Activated CD8-positive, alpha-beta memory T cell treated with anti-CD3 and anti-CD28 coated beads, Interleukin-2, amount 50 U/mL, for 24 hours (primary cell): ENCODE measurements around the gene SERINC4.
"Not testable (repeated sequence)": the region's sequence is repeated elsewhere in the genome, so short reads cannot be mapped to it uniquely, and the experiment has no call there.

Experiments
- DNase-seq: peaks from one replicate; pipeline ENCODE4 v3.0.0-alpha.2; 2020; ENCODE audit errors: extremely low read depth

Gene SERINC4

DNA sequence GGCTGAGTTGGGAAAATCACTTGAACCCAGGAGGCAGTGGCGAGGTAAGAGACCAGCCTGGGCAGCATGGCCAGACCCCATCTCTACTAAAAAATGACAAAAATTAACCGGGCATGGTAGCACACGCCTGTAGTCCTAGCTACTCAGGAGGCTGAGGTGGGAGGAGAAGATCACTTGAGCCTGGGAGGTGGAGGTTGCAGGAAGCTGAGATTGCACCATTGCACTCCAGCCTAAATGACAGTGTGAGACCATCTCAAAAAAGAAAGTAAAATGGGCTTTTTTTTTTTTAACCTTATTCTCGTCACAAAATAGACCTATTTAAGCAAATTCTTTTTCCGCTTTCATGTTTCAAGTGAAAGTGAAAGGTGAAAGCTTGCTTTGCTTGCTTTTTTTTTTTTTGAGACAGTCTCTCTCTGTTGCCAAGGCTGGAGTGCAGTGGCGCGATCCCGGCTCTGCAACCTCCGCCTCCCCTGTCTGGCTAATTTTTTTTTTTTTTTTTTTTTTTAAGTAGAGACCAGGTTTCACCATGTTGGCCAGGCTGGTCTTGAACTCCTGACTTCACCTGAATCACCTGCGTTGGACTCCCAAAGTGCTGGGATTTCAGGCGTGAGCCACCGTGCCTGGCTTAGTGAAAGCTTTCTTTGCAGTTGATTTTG is 50.2 kb downstream of the SERINC4 start:
- no peak for DNase-seq

GRCh38 chr15:43748376-43748775 is 51.6 kb downstream of the SERINC4 start:
- no peak for DNase-seq

- not testable (repeated sequence) for DNase-seq
Observed at GRCh38 chr15:43746903-43747309, 53.1 kb downstream of the SERINC4 start.

DNA sequence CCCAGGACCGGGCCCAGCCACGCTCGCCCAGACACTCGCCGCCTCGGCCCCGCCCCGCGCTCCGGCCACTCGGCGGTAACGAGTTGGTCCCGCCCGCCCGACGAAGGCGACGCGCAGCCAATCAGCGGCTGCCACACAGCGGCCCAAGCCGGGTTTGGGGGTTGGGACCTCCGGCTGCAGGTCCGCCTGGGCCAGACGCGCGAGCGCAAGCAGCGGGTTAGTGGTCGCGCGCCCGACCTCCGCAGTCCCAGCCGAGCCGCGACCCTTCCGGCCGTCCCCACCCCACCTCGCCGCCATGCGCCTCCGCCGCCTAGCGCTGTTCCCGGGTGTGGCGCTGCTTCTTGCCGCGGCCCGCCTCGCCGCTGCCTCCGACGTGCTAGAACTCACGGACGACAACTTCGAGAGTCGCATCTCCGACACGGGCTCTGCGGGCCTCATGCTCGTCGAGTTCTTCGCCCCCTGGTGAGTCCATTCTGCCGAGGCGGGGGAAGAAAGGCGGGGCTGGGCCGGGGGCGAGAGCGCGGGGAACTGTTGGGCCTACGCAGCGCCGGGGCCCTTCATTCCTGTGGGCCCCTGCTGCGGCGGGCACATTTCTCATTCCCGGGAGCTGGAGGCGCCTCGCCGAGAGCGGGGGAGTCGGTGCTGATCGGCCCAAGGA is 53.6 kb downstream of the SERINC4 start, which contains the start of gene PDIA3:
PDIA3 (plus strand) TSS at position 194 of the 658 bp plus-strand sequence; CDS start at position 296, 102 bp downstream.
- DNase-seq: peak; percentile 69
